Measurements from ENCODE around the gene HOXA7. TPM values are rescaled to one million over a fixed set of nuclear protein-coding genes. Genes with fewer than 3 reads are reported as not detected.

HOXA7 gene
- total and polyA plus RNA-seq, 2 donors (not counting 3 experiments of a cell fraction or from before 2014, with no cell fraction given), result 18.1 to 18.5 TPM

GRCh38 chr7:27147199-27148030, 9.1 kb downstream of the HOXA7 start, which contains the start of gene HOXA6:
HOXA6 (minus strand) TSS chr7:27147774; CDS start chr7:27147749, 25 bp downstream.
- FAIRE-seq (peak; percentile 80), DNase-seq (ENCODE audit: low read depth, low spot score) (peak; percentile 76)
- intact Hi-C loops (cut with micrococcal nuclease), result no loop called here
- H3K36me3 ChIP-seq (ENCODE audit: control insufficient read depth in 2 of 2, extremely low read depth in 1 of 2, insufficient read depth in 2 of 2, low read length in 2 of 2), result peaks cover 0 to 14% of the 10 kb centered on the region in 2 experiments
- H3K4me1 ChIP-seq (ENCODE audit: control insufficient read depth, extremely low read depth, insufficient read depth, low read length), result peaks cover 59% of the 10 kb centered on the region
- H3K27ac ChIP-seq (ENCODE audit: insufficient read depth, low read depth, low read length), result peak within 1 kb of the TSS; percentile 67
- peak within 1 kb of the TSS; percentile 65 for H3K9ac ChIP-seq (replicated peaks; ENCODE audit: extremely low read depth, insufficient read depth, low read length)
- TF ChIP-seq MAX (IDR thresholded peaks at IDR 0.05; ENCODE audit: insufficient read depth, insufficient read length), result no peak
- TF ChIP-seq GATA2 (IDR thresholded peaks at IDR 0.05; ENCODE audit: insufficient read depth, insufficient read length, low read depth, low read length), result no peak
- TF ChIP-seq CTCF (IDR thresholded peaks at IDR 0.05; ENCODE audit: extremely low read depth in 1 of 2, insufficient read depth in 1 of 2, low read depth in 1 of 2, low read length in 2 of 2), result no peak
- TF ChIP-seq MYC (IDR thresholded peaks at IDR 0.05; ENCODE audit: low read depth, low read length), result no peak
- no peak for TF ChIP-seq POLR2A (IDR thresholded peaks at IDR 0.05; ENCODE audit: low read depth, low read length)
- TF ChIP-seq FOS (IDR thresholded peaks at IDR 0.05; ENCODE audit: borderline replicate concordance, insufficient read depth, low read length), result no peak
- no peak for TF ChIP-seq JUN (IDR thresholded peaks at IDR 0.05; ENCODE audit: borderline replicate concordance, insufficient read depth, insufficient read length, low read depth)
- TF ChIP-seq POLR2AphosphoS5 (IDR thresholded peaks at IDR 0.05; ENCODE audit: insufficient read depth, low read depth, low read length), result no peak
- TF ChIP-seq EZH2 (IDR thresholded peaks at IDR 0.05; ENCODE audit: borderline replicate concordance, low read depth, low read length, severe bottlenecking), result no peak
- no TSS peak for BruUV-seq (replicated peaks)
- ChIA-PET POLR2A (interaction anchor here (1.1 to 1.3 kb wide), 2 partner anchors 12 to 14 kb away, joined by 3 to 8 read pairs; no protein-coding TSS in a partner anchor), CTCF (interaction anchor here (0.6 to 7.0 kb wide), 11 partner anchors 8 to 777 kb away, joined by 3 to 83 read pairs (median 6); partner anchors contain the start of gene HOXA7)
- no peaks in the 10 kb centered on the region for H3K9me1 ChIP-seq (replicated peaks; ENCODE audit: control insufficient read depth, extremely low read depth, insufficient read depth, low read length)
- no peaks in the 10 kb centered on the region for H4K20me1 ChIP-seq (replicated peaks; ENCODE audit: control insufficient read depth, extremely low read depth, insufficient read depth, low read length)
- no peak within 1 kb of the TSS for H2AFZ ChIP-seq (ENCODE audit: low read depth, low read length)
- H3K4me2 ChIP-seq (ENCODE audit: insufficient read depth, low read length), result peak within 1 kb of the TSS; percentile 78
- dilution Hi-C loops (cut with MboI; ENCODE audit: extremely low pct_ligation_motif_present, low sequenced_read_pairs), result no loop called here
- peaks cover 97% of the 10 kb centered on the region for H3K79me2 ChIP-seq (ENCODE audit: control insufficient read depth, insufficient read depth, low read length)
- H3K27me3 ChIP-seq (ENCODE audit: control insufficient read depth in 2 of 2, insufficient read depth in 2 of 2, low read length in 2 of 2), result no peaks in the 10 kb centered on the region
- no peaks in the 10 kb centered on the region for H3K9me3 ChIP-seq (replicated peaks; ENCODE audit: control insufficient read depth, insufficient read depth, low read length)
- H3K4me3 ChIP-seq (replicated peaks in 1 of 3; ENCODE audit: insufficient read depth in 1 of 3, low read depth in 1 of 3, low read length in 3 of 3), result peak within 1 kb of the TSS; percentile 9 to 85 (median 54)
